IMR-90 (cell line): ENCODE data around the gene UBXN6. TPM values are rescaled to one million over a fixed set of nuclear protein-coding genes. Genes with fewer than 3 reads are reported as not detected.

ENCODE experiments used
- ATAC-seq: fragments of 200-7000 bp; cut with Tn5 transposase; 2 replicates; pipeline ENCODE4 v1.9.1; 2020; ENCODE audit warnings: low read depth, mild to moderate bottlenecking, moderate library complexity
- BruUV-seq: library from RNA; stranded (reverse); fragments of 400-500 nt; replicated peaks from 2 replicates; lab custom pipeline; 2021; lab: Mats Ljungman, UMichigan
- CTCF ChIA-PET: fragments of 300-600 bp; formaldehyde crosslinking; extraction: SDS; loops from one replicate; lab custom pipeline; 2021; ENCODE audit warnings: antibody characterized with exemption; lab: Yijun Ruan, JAX
- POLR2A ChIA-PET: fragments of 300-600 bp; sonication (Branson Sonifier 250); formaldehyde crosslinking; loops from one replicate; lab custom pipeline; 2022; ENCODE audit warnings: antibody characterized with exemption; ENCODE audit not compliant: unreplicated experiment; lab: Charles Lee
- DNase-seq: peaks from one replicate; pipeline ENCODE4 v3.0.0; 2013
- H2AFZ ChIP-seq: replicated peaks from 2 replicates; pipeline ENCODE3; 2013; ENCODE audit warnings: low read length, mild to moderate bottlenecking; ENCODE audit not compliant: poor library complexity
- H2AK5ac ChIP-seq: 2 replicates; pipeline ENCODE4 v1.6.1; 2013; ENCODE audit warnings: low read depth, low read length, inconsistent platforms
- H2AK9ac ChIP-seq: replicated peaks from 2 replicates; pipeline ENCODE3; 2013; ENCODE audit warnings: mild to moderate bottlenecking, low read depth, low read length, moderate library complexity; ENCODE audit not compliant: poor library complexity
- H2BK120ac ChIP-seq: 2 replicates; pipeline ENCODE4 v1.6.1; 2013; ENCODE audit warnings: low read depth, low read length, inconsistent platforms
- H2BK15ac ChIP-seq: 3 replicates; pipeline ENCODE4 v1.6.1; 2013; ENCODE audit warnings: low read depth, low read length, inconsistent platforms
- H2BK20ac ChIP-seq: 2 replicates; pipeline ENCODE4 v1.6.1; 2013; ENCODE audit warnings: low read depth, mild to moderate bottlenecking, inconsistent platforms, low read length, moderate library complexity
- H2BK5ac ChIP-seq: 2 replicates; pipeline ENCODE4 v1.6.1; 2013; ENCODE audit warnings: mild to moderate bottlenecking, low read depth, low read length, inconsistent platforms; ENCODE audit not compliant: poor library complexity, severe bottlenecking
- H3K14ac ChIP-seq: replicated peaks from 2 replicates; pipeline ENCODE4 v1.6.1; 2013; ENCODE audit warnings: low read depth, low read length, inconsistent platforms
- H3K18ac ChIP-seq: 2 replicates; pipeline ENCODE4 v1.6.1; 2013; ENCODE audit warnings: low read depth, low read length, control low read depth
- H3K23ac ChIP-seq: 2 replicates; pipeline ENCODE4 v1.6.1; 2013; ENCODE audit warnings: low read depth, low read length, inconsistent platforms
- H3K27ac ChIP-seq: 2 replicates; pipeline ENCODE4 v1.5.1; 2013; ENCODE audit warnings: mild to moderate bottlenecking, control low read depth, low read length; ENCODE audit not compliant: insufficient read depth
- H3K27me3 ChIP-seq: 2 replicates; pipeline ENCODE4 v1.6.1; 2013; ENCODE audit warnings: low read length; ENCODE audit not compliant: control insufficient read depth, insufficient read depth
- H3K36me3 ChIP-seq: 2 replicates; pipeline ENCODE4 v1.6.1; 2013; ENCODE audit warnings: low read length, mixed read lengths; ENCODE audit not compliant: control insufficient read depth, insufficient read depth
- H3K4ac ChIP-seq: 2 replicates; pipeline ENCODE4 v1.6.1; 2013; ENCODE audit warnings: low read depth, low read length, inconsistent platforms
- H3K4me1 ChIP-seq: 2 replicates; pipeline ENCODE4 v1.6.1; 2013; ENCODE audit warnings: low read length, mixed read lengths; ENCODE audit not compliant: control insufficient read depth, insufficient read depth
- H3K4me2 ChIP-seq: 2 replicates; pipeline ENCODE4 v1.6.1; 2013; ENCODE audit warnings: low read depth, mild to moderate bottlenecking, control low read depth, low read length, moderate library complexity
- H3K4me3 ChIP-seq: 2 replicates; pipeline ENCODE4 v1.5.1; 2013; ENCODE audit warnings: low read depth, mild to moderate bottlenecking, control low read depth, low read length, moderate library complexity; ENCODE audit not compliant: insufficient read depth
- H3K56ac ChIP-seq: 2 replicates; pipeline ENCODE4 v1.6.1; 2013; ENCODE audit warnings: low read length, inconsistent platforms; ENCODE audit not compliant: insufficient read depth; ENCODE audit errors: extremely low read depth
- H3K79me1 ChIP-seq, 2 experiments: 2 replicates each; pipeline ENCODE4 v1.6.1; 2013; ENCODE audit warnings: low read length in 2 of 2, inconsistent platforms in 1 of 2, low read depth in 1 of 2
- H3K9ac ChIP-seq: 2 replicates; pipeline ENCODE4 v1.6.1; 2013; ENCODE audit warnings: low read depth, low read length, control low read depth
- H3K9me1 ChIP-seq: 2 replicates; pipeline ENCODE4 v1.6.1; 2013; ENCODE audit warnings: low read length, inconsistent platforms; ENCODE audit not compliant: insufficient read depth
- H3K9me3 ChIP-seq: 2 replicates; pipeline ENCODE4 v1.6.1; 2013; ENCODE audit warnings: low read length; ENCODE audit not compliant: control insufficient read depth, insufficient read depth
- H4K20me1 ChIP-seq: 2 replicates; pipeline ENCODE4 v1.6.1; 2013; ENCODE audit warnings: low read length, inconsistent platforms; ENCODE audit not compliant: insufficient read depth
- H4K5ac ChIP-seq: 2 replicates; pipeline ENCODE4 v1.6.1; 2013; ENCODE audit warnings: mild to moderate bottlenecking, low read depth, low read length, control low read depth
- H4K8ac ChIP-seq, 2 experiments: 2 replicates each; pipeline ENCODE4 v1.6.1; 2013; ENCODE audit warnings: low read depth in 2 of 2, low read length in 2 of 2, control low read depth in 1 of 2, inconsistent platforms in 1 of 2
- H4K91ac ChIP-seq: 2 replicates; pipeline ENCODE4 v1.6.1; 2013; ENCODE audit warnings: low read depth, low read length, inconsistent platforms; ENCODE audit not compliant: insufficient read depth
- BHLHE40 ChIP-seq: fragments of 150-350 bp; IDR thresholded peaks from 2 replicates; pipeline ENCODE4 v1.6.1; 2016; ENCODE audit warnings: mild to moderate bottlenecking, low read depth, low read length
- CEBPB ChIP-seq: IDR thresholded peaks from 2 replicates; pipeline ENCODE4 v1.6.1; 2012; ENCODE audit warnings: low read depth, low read length, improper control_type of control experiment
- CTCF ChIP-seq: conservative IDR thresholded peaks from 2 replicates; pipeline ENCODE4 v1.5.1; 2012; ENCODE audit warnings: mild to moderate bottlenecking, low read depth, low read length, improper control_type of control experiment
- ELK1 ChIP-seq: fragments of 150-350 bp; IDR thresholded peaks from 2 replicates; pipeline ENCODE4 v1.6.1; 2016; ENCODE audit warnings: low read depth, mild to moderate bottlenecking, low read length, moderate library complexity, borderline replicate concordance
- FOS ChIP-seq: fragments of 150-350 bp; IDR thresholded peaks from 2 replicates; pipeline ENCODE4 v1.6.1; 2016; ENCODE audit warnings: low read depth, low read length
- MXI1 ChIP-seq: IDR thresholded peaks from 2 replicates; pipeline ENCODE4 v1.6.1; 2012; ENCODE audit warnings: low read depth, mild to moderate bottlenecking, low read length, moderate library complexity, borderline replicate concordance
- NFE2L2 ChIP-seq: fragments of 150-350 bp; IDR thresholded peaks from 2 replicates; pipeline ENCODE4 v1.6.1; 2016; ENCODE audit warnings: low read depth, mild to moderate bottlenecking, low read length
- POLR2A ChIP-seq: IDR thresholded peaks from 2 replicates; pipeline ENCODE4 v1.6.1; 2012; ENCODE audit warnings: mild to moderate bottlenecking, low read depth, low read length
- RCOR1 ChIP-seq: IDR thresholded peaks from 2 replicates; pipeline ENCODE4 v1.6.1; 2012; ENCODE audit warnings: mild to moderate bottlenecking, low read length, improper control_type of control experiment; ENCODE audit not compliant: insufficient replicate concordance
- RFX5 ChIP-seq: IDR thresholded peaks from 2 replicates; pipeline ENCODE4 v1.8.0; 2012; ENCODE audit warnings: low read depth, mild to moderate bottlenecking, low read length, moderate library complexity
- SMC3 ChIP-seq: fragments of 150-350 bp; IDR thresholded peaks from 2 replicates; pipeline ENCODE4 v1.6.1; 2016; ENCODE audit warnings: low read depth, mild to moderate bottlenecking, antibody characterized with exemption, low read length, moderate library complexity
- USF2 ChIP-seq: fragments of 150-350 bp; IDR thresholded peaks from 2 replicates; pipeline ENCODE4 v1.6.1; 2017; ENCODE audit warnings: mild to moderate bottlenecking, antibody characterized with exemption, low read length, low read depth
- WGBS, 2 experiments: methylation state at CpG; one replicate each; pipeline versions ENCODE4 v1.1.5 to v1.1.7; 2013; ENCODE audit warnings: missing lambda C conversion rate in 2 of 2; ENCODE audit not compliant: insufficient read length in 1 of 2; ENCODE audit errors: extremely low coverage in 2 of 2; 5-methylcytosine and 5-hydroxymethylcytosine counted together
- dilution Hi-C: fragments of 300-500 bp; cut with HindIII; formaldehyde crosslinking; loops from one replicate; pipeline ENCODE4 v1.14.3; 2018; ENCODE audit warnings: low sequenced_read_pairs; ENCODE audit not compliant: unreplicated experiment
- in situ Hi-C: fragments of 300-500 bp; cut with MboI; formaldehyde crosslinking; loops from 3 replicates; pipeline ENCODE4 v1.14.3; 2019; ENCODE audit warnings: low sequenced_read_pairs, inconsistent platforms, mixed read lengths
- intact Hi-C: fragments of 100-400 bp; cut with micrococcal nuclease; formaldehyde crosslinking; loops from 2 replicates; pipeline ENCODE4 v1.10.0; 2022
- polyA plus RNA-seq, 3 experiments: library from polyadenylated mRNA; depleted of rRNA; stranded (reverse); fragments of >200 nt; gene quantifications; 2 replicates each; pipeline ENCODE4 v1.2.3, GENCODE V29; 2012; ENCODE audit warnings: low replicate concordance in 1 of 3
- total RNA-seq: library from RNA; depleted of rRNA; stranded (reverse); fragments of >200 nt; gene quantifications from 2 replicates; pipeline ENCODE4 v1.2.3, GENCODE V29; 2012

Gene UBXN6
- total and polyA plus RNA-seq, 2 of the 4 experiments (the other 2 are of a cell fraction) = 84.2 to 86.5 TPM

- no peak for TF ChIP-seq SMC3
Observed at GRCh38 chr19:4431808-4432674, 25.6 kb downstream of the UBXN6 start (continued).

GRCh38 chr19:4431296-4431695 is 26.3 kb downstream of the UBXN6 start:
- intact Hi-C loops = no loop called here
- no peak overlapping the region for H2AK9ac ChIP-seq
- in situ Hi-C loops = no loop called here
- TF ChIP-seq POLR2A = no peak
- no peak for TF ChIP-seq CTCF
- TF ChIP-seq FOS = no peak
- no peak for TF ChIP-seq RFX5
- TF ChIP-seq USF2 = no peak
- TF ChIP-seq NFE2L2 = no peak
- no peak for TF ChIP-seq SMC3
- no peak for TF ChIP-seq BHLHE40
- TF ChIP-seq MXI1 = no peak
- TF ChIP-seq CEBPB = no peak
- TF ChIP-seq ELK1 = no peak
- no peak for TF ChIP-seq RCOR1

More at GRCh38 chr19:4431296-4431695, 26.3 kb downstream of the UBXN6 start:
- H3K4me1 ChIP-seq = peaks cover 10% of the 10 kb centered on the region; the same call in 1 of the 2 replicates
- no peaks in the 10 kb centered on the region for H3K27me3 ChIP-seq
- H3K9me3 ChIP-seq = no peaks in the 10 kb centered on the region
- no peak overlapping the region for H3K27ac ChIP-seq
- no peak overlapping the region for H3K18ac ChIP-seq
- H3K36me3 ChIP-seq = peaks cover 23% of the 10 kb centered on the region
- H3K9ac ChIP-seq = no peak overlapping the region
- no peak overlapping the region for H3K4me2 ChIP-seq
- H4K5ac ChIP-seq = no peak overlapping the region
- H4K91ac ChIP-seq = no peak overlapping the region
- H2BK15ac ChIP-seq = no peak overlapping the region
- no peak overlapping the region for H3K14ac ChIP-seq
- BruUV-seq = no TSS peak
- ATAC-seq (no peak), DNase-seq (no peak)
- no peak overlapping the region for H2AFZ ChIP-seq
- H3K4ac ChIP-seq = no peak overlapping the region
- CTCF ChIA-PET = no interaction called here
- H3K23ac ChIP-seq = no peak overlapping the region
- H2BK5ac ChIP-seq = no peak overlapping the region
- no peak overlapping the region for H2AK5ac ChIP-seq
- no peak overlapping the region for H3K4me3 ChIP-seq
- H3K79me1 ChIP-seq = peaks cover 4 to 5% of the 10 kb centered on the region in 2 experiments; a peak in 1 of 4 replicates
- H2BK120ac ChIP-seq = no peak overlapping the region
- POLR2A ChIA-PET = no interaction called here
- H4K20me1 ChIP-seq = no peaks in the 10 kb centered on the region
- no peak overlapping the region for H2BK20ac ChIP-seq
- dilution Hi-C loops = no loop called here
- WGBS, 2 experiments = 100% methylated on average over 1 of the region's 9 CpGs; no CpG with 5 or more reads in 1 of the 2 experiments
- no peak overlapping the region for H4K8ac ChIP-seq
- no peaks in the 10 kb centered on the region; the same call in 1 of the 2 replicates for H3K9me1 ChIP-seq
- H3K56ac ChIP-seq = no peak overlapping the region
